Kidney epithelial cell (primary cell): Measurements from ENCODE around the gene NFIB. TPM values are rescaled to one million over a fixed set of nuclear protein-coding genes. Genes with fewer than 3 reads are reported as not detected.

Experiments used
- DNase-seq: peaks from one replicate; pipeline ENCODE4 v3.0.0-alpha.2; 2010; ENCODE audit warnings: low read depth
- H3K27me3 ChIP-seq: 2 replicates; pipeline ENCODE4 v1.6.0; 2011; ENCODE audit warnings: low read length; ENCODE audit not compliant: control insufficient read depth, insufficient read depth
- H3K36me3 ChIP-seq: 2 replicates; pipeline ENCODE4 v1.5.1; 2011; ENCODE audit warnings: low read length; ENCODE audit not compliant: control insufficient read depth, insufficient read depth
- H3K4me3 ChIP-seq: 2 replicates; pipeline ENCODE4 v1.5.1; 2011; ENCODE audit warnings: low read depth, mild to moderate bottlenecking, control low read depth, low read length
- total RNA-seq: library from RNA; depleted of rRNA; stranded (reverse); fragments of >200 nt; gene quantifications from 2 replicates; pipeline ENCODE4 v1.2.3, GENCODE V29; 2015
- TF ChIP-seq, protein P1 (sequence below): IDR thresholded peaks from 2 replicates; pipeline ENCODE4 v1.5.1; 2011; ENCODE audit warnings: mild to moderate bottlenecking, moderate library complexity, low read length, control low read depth, inconsistent platforms; ENCODE audit not compliant: insufficient read depth, poor library complexity, severe bottlenecking

Gene NFIB
- total RNA-seq, 1 donor from 2014 or later: 3.3 TPM

DNA sequence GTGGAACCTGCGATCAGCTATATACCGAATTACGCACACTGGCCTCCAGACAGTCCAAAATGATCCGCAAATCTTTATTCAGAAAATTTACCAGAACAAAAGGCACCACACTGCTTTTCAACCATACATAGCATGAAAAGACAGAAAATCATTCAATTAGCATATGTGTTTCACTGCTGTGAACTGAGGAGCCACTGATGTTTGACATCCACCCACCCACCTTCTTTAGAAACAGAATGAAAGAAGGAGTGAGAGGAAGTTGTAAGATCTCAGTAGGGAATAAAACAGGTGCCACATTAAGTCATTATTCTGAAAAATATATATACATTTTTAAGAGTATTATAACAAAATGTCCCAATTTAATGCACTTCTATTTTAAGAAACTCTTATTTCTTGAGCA lies 156.8 kb downstream of the NFIB start:
- Histone ChIP-seq H3K4me3 (no peak overlapping the region), H3K36me3 (no peaks in the 10 kb centered on the region)

DNA sequence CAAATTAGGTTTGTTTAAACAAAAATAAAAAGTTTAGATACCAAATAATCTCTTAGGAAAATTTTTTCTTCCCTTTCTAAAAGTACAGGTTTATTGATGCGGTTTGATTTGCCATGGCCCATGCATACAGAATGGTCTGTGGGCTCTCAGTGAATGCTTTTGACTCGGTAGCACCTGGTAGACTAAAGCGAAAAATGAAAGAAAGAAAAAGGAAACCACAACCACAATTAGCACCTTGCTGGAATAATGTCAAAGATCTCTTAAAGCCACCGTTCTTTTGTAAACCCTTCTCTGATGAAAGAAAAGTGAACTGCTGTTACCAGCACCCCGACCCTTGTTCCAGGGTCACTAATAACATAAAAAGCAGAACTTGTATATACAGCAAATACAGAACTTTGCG lies 157.9 kb downstream of the NFIB start:
- Histone ChIP-seq H3K4me3 (no peak overlapping the region), H3K27me3 (no peaks in the 10 kb centered on the region), H3K36me3 (no peaks in the 10 kb centered on the region)
- DNase-seq: no peak
- TF ChIP-seq, protein P1, sequence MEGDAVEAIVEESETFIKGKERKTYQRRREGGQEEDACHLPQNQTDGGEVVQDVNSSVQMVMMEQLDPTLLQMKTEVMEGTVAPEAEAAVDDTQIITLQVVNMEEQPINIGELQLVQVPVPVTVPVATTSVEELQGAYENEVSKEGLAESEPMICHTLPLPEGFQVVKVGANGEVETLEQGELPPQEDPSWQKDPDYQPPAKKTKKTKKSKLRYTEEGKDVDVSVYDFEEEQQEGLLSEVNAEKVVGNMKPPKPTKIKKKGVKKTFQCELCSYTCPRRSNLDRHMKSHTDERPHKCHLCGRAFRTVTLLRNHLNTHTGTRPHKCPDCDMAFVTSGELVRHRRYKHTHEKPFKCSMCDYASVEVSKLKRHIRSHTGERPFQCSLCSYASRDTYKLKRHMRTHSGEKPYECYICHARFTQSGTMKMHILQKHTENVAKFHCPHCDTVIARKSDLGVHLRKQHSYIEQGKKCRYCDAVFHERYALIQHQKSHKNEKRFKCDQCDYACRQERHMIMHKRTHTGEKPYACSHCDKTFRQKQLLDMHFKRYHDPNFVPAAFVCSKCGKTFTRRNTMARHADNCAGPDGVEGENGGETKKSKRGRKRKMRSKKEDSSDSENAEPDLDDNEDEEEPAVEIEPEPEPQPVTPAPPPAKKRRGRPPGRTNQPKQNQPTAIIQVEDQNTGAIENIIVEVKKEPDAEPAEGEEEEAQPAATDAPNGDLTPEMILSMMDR: no peak

More for the DNA sequence above, 156.8 kb downstream of the NFIB start:
- TF ChIP-seq, protein P1: no peak
- DNase-seq: no peak
- no peaks in the 10 kb centered on the region for H3K27me3 ChIP-seq

DNA sequence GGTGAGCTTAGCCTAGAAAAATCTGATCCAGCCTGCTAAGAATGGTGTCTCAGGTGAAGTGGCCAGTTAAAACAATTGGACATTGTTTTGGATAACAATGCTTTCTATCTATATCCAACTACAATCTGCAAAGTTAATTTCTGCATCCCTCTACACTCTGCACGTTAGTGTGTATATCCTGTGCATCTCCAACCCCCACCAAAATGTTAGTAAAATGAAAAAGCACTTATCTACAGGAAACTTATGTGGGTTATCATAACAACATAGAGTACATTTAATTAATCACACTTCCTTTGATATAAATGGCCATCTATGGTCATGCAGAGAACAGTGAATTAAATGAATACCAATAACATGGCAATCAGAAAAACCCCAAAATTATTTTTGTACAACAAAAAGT lies 158.7 kb downstream of the NFIB start:
- Histone ChIP-seq H3K27me3 (no peaks in the 10 kb centered on the region), H3K4me3 (no peak overlapping the region), H3K36me3 (no peaks in the 10 kb centered on the region)
- TF ChIP-seq, protein P1: no peak
- DNase-seq: no peak

DNA sequence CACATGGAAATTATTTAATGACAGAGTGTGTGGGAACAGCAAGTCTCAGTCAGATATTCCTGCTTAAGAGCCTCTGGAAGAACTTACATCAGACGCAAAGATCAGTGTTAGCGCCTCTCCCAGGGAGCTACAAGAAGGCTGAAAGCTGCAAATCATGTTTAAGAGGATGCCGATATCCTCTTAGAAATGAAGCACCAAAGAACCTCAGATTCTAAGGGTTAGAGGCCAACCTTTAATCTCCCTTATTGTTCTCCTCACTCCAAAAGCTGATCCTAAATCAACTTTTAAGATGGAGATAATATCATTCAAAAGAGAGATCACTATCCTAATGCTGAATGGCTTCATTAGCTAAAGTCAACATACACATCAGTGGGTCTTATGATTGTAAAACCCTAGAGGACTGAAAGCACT lies 160.6 kb downstream of the NFIB start:
- H3K4me3 ChIP-seq: no peak overlapping the region
- TF ChIP-seq, protein P1: no peak
- H3K36me3 ChIP-seq: no peaks in the 10 kb centered on the region
- no peaks in the 10 kb centered on the region for H3K27me3 ChIP-seq
- no peak for DNase-seq

DNA sequence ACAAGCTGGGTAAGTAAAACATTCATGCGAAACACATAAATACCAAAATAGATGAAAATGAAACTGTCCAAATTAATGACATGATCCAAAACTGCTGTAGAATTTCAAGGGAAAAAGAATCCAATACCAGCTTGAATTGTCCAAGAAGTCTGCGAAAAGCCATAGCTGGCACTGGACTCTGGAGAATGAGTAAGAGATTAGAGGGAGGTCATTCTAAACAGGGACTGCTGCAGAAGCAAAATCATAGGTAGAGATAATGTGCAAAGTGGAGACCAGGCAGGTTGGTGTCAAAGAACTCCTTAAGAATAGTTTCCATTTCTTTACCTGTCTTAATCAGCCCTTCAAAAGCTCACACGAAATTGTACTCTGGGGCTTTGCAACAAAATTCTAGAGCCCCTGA lies 162.5 kb downstream of the NFIB start:
- no peak for DNase-seq
- H3K27me3 ChIP-seq: no peaks in the 10 kb centered on the region
- no peak overlapping the region for H3K4me3 ChIP-seq
- no peaks in the 10 kb centered on the region for H3K36me3 ChIP-seq
- TF ChIP-seq, protein P1: no peak

DNA sequence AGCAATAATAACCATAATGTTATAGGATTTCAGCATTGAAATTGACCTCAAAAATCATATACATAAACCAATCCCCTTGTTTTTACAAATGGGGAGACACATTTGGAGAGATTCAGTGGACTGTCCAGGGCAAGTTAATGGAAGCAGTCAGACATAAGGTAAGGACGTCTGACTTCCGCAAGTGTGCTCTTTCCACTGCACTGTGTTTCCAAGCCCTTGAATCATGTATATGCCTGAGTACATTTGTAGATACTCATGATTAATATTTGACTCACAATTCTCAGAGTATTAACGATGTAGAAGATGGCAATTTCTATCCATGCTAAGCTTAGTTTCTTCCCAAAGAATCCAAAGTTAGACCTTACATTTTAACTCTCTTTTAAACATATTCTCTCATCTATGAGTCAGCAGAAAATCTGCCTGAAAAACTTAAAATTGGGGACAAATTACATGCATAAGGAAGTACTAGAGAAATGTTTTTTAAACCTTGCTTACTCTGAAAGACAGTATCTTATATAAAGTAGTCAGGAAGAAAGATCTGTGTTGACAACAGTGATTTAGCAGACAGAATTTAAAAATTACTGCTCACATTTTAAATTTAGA lies 165.3 kb downstream of the NFIB start:
- TF ChIP-seq, protein P1: no peak
- Histone ChIP-seq H3K27me3 (no peaks in the 10 kb centered on the region), H3K36me3 (no peaks in the 10 kb centered on the region), H3K4me3 (no peak overlapping the region)
- no peak for DNase-seq
